Pons (tissue), 1 donor: ENCODE measurements around the gene NUDT16L1.

Source experiments
- DNase-seq: peaks from one replicate; pipeline ENCODE4 v3.0.0-alpha.2; 2016; ENCODE audit warnings: low spot score

Gene NUDT16L1

GRCh38 chr16:4682616-4683254 is 10.6 kb upstream of the NUDT16L1 start:
- peak; percentile 42 for DNase-seq

- DNase-seq, result no peak
These were observed 9.9 kb upstream of the NUDT16L1 start for GRCh38 chr16:4683255-4684057.

GRCh38 chr16:4684058-4684715 is 9.2 kb upstream of the NUDT16L1 start:
- DNase-seq, result no peak

- DNase-seq, result no peak
These were observed 8.6 kb upstream of the NUDT16L1 start for GRCh38 chr16:4684763-4685162.

- no peak for DNase-seq
These were observed 8.1 kb upstream of the NUDT16L1 start for GRCh38 chr16:4685292-4685691.

GRCh38 chr16:4685776-4686496 is 7.4 kb upstream of the NUDT16L1 start:
- no peak for DNase-seq

GRCh38 chr16:4686497-4687210 is 6.7 kb upstream of the NUDT16L1 start:
- no peak for DNase-seq

GRCh38 chr16:4687416-4687815 is 5.9 kb upstream of the NUDT16L1 start:
- no peak for DNase-seq

- no peak for DNase-seq
These were observed 5.3 kb upstream of the NUDT16L1 start for GRCh38 chr16:4687946-4688673.

- DNase-seq, result no peak
These were observed 4.7 kb upstream of the NUDT16L1 start for GRCh38 chr16:4688674-4689045.

- no peak for DNase-seq
These were observed 4.2 kb upstream of the NUDT16L1 start for GRCh38 chr16:4689091-4689671.

- DNase-seq, result no peak
These were observed 3.3 kb upstream of the NUDT16L1 start for GRCh38 chr16:4689864-4690704.

- DNase-seq, result no peak
These were observed 2.3 kb upstream of the NUDT16L1 start for GRCh38 chr16:4690946-4691665.

- no peak for DNase-seq
These were observed 1.5 kb upstream of the NUDT16L1 start for GRCh38 chr16:4691666-4692412.

GRCh38 chr16:4692460-4693295 is 684 bp upstream of the NUDT16L1 start:
- DNase-seq, result peak; percentile 30

- DNase-seq, result no peak
These were observed 737 bp downstream of the NUDT16L1 start for GRCh38 chr16:4693956-4694641.
